Measurements from ENCODE around the gene FRAS1.

FRAS1 gene

GRCh38 chr4:78145008-78145407 lies 87.9 kb downstream of the FRAS1 start:
- no peak for TF ChIP-seq SIN3A (IDR thresholded peaks at IDR 0.05; ENCODE audit: borderline replicate concordance, insufficient read depth, low read length)
- TF ChIP-seq FOXP2 (optimal IDR thresholded peaks at IDR 0.05; ENCODE audit: borderline replicate concordance, extremely low read depth, extremely low read length, insufficient read depth): no peak
- TF ChIP-seq TAF1 (IDR thresholded peaks at IDR 0.05; ENCODE audit: borderline replicate concordance, insufficient read depth, low read length): no peak
- no peak for TF ChIP-seq POLR2AphosphoS5 (IDR thresholded peaks at IDR 0.05; ENCODE audit: low read depth, low read length)
- no peak for TF ChIP-seq REST (IDR thresholded peaks at IDR 0.05; ENCODE audit: insufficient read depth in 1 of 2, low read depth in 2 of 2, low read length in 2 of 2)

- TF ChIP-seq REST (IDR thresholded peaks at IDR 0.05; ENCODE audit: insufficient read depth in 1 of 2, low read depth in 2 of 2, low read length in 2 of 2) (no peak), FOXP2 (optimal IDR thresholded peaks at IDR 0.05; ENCODE audit: borderline replicate concordance, extremely low read depth, extremely low read length, insufficient read depth) (no peak), TAF1 (IDR thresholded peaks at IDR 0.05; ENCODE audit: borderline replicate concordance, insufficient read depth, low read length) (no peak), SIN3A (IDR thresholded peaks at IDR 0.05; ENCODE audit: borderline replicate concordance, insufficient read depth, low read length) (no peak), POLR2AphosphoS5 (IDR thresholded peaks at IDR 0.05; ENCODE audit: low read depth, low read length) (no peak)
Measured at GRCh38 chr4:78145622-78146021, 88.5 kb downstream of the FRAS1 start.

GRCh38 chr4:78149751-78150542 lies 92.8 kb downstream of the FRAS1 start:
- TF ChIP-seq TAF1 (IDR thresholded peaks at IDR 0.05; ENCODE audit: borderline replicate concordance, insufficient read depth, low read length) (no peak), SIN3A (IDR thresholded peaks at IDR 0.05; ENCODE audit: borderline replicate concordance, insufficient read depth, low read length) (no peak), POLR2AphosphoS5 (IDR thresholded peaks at IDR 0.05; ENCODE audit: low read depth, low read length) (no peak), REST (IDR thresholded peaks at IDR 0.05; ENCODE audit: insufficient read depth in 1 of 2, low read depth in 2 of 2, low read length in 2 of 2) (no peak), FOXP2 (optimal IDR thresholded peaks at IDR 0.05; ENCODE audit: borderline replicate concordance, extremely low read depth, extremely low read length, insufficient read depth) (no peak)

GRCh38 chr4:78150543-78150864 lies 93.4 kb downstream of the FRAS1 start:
- no peak for TF ChIP-seq SIN3A (IDR thresholded peaks at IDR 0.05; ENCODE audit: borderline replicate concordance, insufficient read depth, low read length)
- no peak for TF ChIP-seq REST (IDR thresholded peaks at IDR 0.05; ENCODE audit: insufficient read depth in 1 of 2, low read depth in 2 of 2, low read length in 2 of 2)
- TF ChIP-seq FOXP2 (optimal IDR thresholded peaks at IDR 0.05; ENCODE audit: borderline replicate concordance, extremely low read depth, extremely low read length, insufficient read depth): no peak
- no peak for TF ChIP-seq TAF1 (IDR thresholded peaks at IDR 0.05; ENCODE audit: borderline replicate concordance, insufficient read depth, low read length)
- no peak for TF ChIP-seq POLR2AphosphoS5 (IDR thresholded peaks at IDR 0.05; ENCODE audit: low read depth, low read length)

Measured in PFSK-1 (cell line).